GM08714 (cell line): ENCODE data around the gene MARK2.

Source experiments
- H3K4me3 ChIP-seq: fragments of 200-500 bp; sonication (Bioruptor generic); 2 replicates; pipeline ENCODE4 v1.5.1; 2014; ENCODE audit warnings: mild to moderate bottlenecking, low read length, inconsistent platforms
- ZNF274 ChIP-seq: IDR thresholded peaks from 2 replicates; pipeline ENCODE4 v1.6.1; 2012; ENCODE audit warnings: mild to moderate bottlenecking, low read depth, low read length

The MARK2 gene

GRCh38 chr11:63911440-63911839 lies 72.5 kb downstream of the MARK2 start:
- TF ChIP-seq ZNF274 = no peak
- no peak overlapping the region for H3K4me3 ChIP-seq

- no peak overlapping the region for H3K4me3 ChIP-seq
- TF ChIP-seq ZNF274 = no peak
Measured at GRCh38 chr11:63911876-63912275, 73.0 kb downstream of the MARK2 start.

GRCh38 chr11:63912678-63913077 lies 73.8 kb downstream of the MARK2 start:
- H3K4me3 ChIP-seq = no peak overlapping the region
- no peak for TF ChIP-seq ZNF274

- TF ChIP-seq ZNF274 = no peak
- no peak overlapping the region for H3K4me3 ChIP-seq
Measured at GRCh38 chr11:63913866-63914830, 75.2 kb downstream of the MARK2 start.

- no peak overlapping the region for H3K4me3 ChIP-seq
- TF ChIP-seq ZNF274 = no peak
Measured at GRCh38 chr11:63914896-63915691, 76.2 kb downstream of the MARK2 start.

- no peak for TF ChIP-seq ZNF274
Measured at GRCh38 chr11:63915961-63916836, 77.3 kb downstream of the MARK2 start.

GRCh38 chr11:63916837-63917691 lies 78.2 kb downstream of the MARK2 start, which contains the start of gene RCOR2:
RCOR2 (minus strand) TSS chr11:63917164; CDS start chr11:63916456, 708 bp downstream.
- TF ChIP-seq ZNF274 = no peak
- H3K4me3 ChIP-seq = peak within 1 kb of the TSS; percentile 57; the same call in 1 of the 2 replicates

More at GRCh38 chr11:63915961-63916836, 77.3 kb downstream of the MARK2 start:
- peak overlapping the region; percentile 57; the same call in 1 of the 2 replicates for H3K4me3 ChIP-seq

GRCh38 chr11:63917692-63918506 lies 79.0 kb downstream of the MARK2 start:
- TF ChIP-seq ZNF274 = no peak
- peak overlapping the region; percentile 8; the same call in 1 of the 2 replicates for H3K4me3 ChIP-seq

GRCh38 chr11:63918507-63919191 lies 79.7 kb downstream of the MARK2 start:
- no peak overlapping the region for H3K4me3 ChIP-seq
- no peak for TF ChIP-seq ZNF274

GRCh38 chr11:63919267-63920125 lies 80.6 kb downstream of the MARK2 start:
- no peak for TF ChIP-seq ZNF274
- H3K4me3 ChIP-seq = no peak overlapping the region
